CD4-positive, alpha-beta memory T cell (primary cell): ENCODE measurements around the gene MRFAP1L1. TPM values are rescaled to one million over a fixed set of nuclear protein-coding genes. Genes with fewer than 3 reads are reported as not detected.
"Not testable (repeated sequence)": the region's sequence is repeated elsewhere in the genome, so short reads cannot be mapped to it uniquely, and the experiment has no call there.

Experiments
- CTCF ChIA-PET: fragments of 350-600 bp; sonication (Branson Sonifier 250); formaldehyde crosslinking; loops from one replicate; lab custom pipeline; 2021; ENCODE audit warnings: inconsistent platforms; ENCODE audit not compliant: partially characterized antibody; lab: Charles Lee
- POLR2A ChIA-PET: fragments of 350-600 bp; sonication (Branson Sonifier 250); formaldehyde crosslinking; loops from one replicate; lab custom pipeline; 2021; ENCODE audit not compliant: partially characterized antibody; lab: Charles Lee
- DNase-seq, 5 donors: peaks; one replicate each; pipeline versions ENCODE4 v3.0.0 to v3.0.0-alpha.2; 2020 to 2022; ENCODE audit warnings: mixed read lengths in 1 of 5
- H3K27ac ChIP-seq: one replicate; pipeline ENCODE4 v1.7.0; 2013; ENCODE audit warnings: low read depth, low read length
- H3K27me3 ChIP-seq: 2 replicates; pipeline ENCODE4 v1.7.0; 2013; ENCODE audit warnings: mild to moderate bottlenecking, low read length, moderate library complexity; ENCODE audit not compliant: insufficient read depth
- H3K36me3 ChIP-seq: 2 replicates; pipeline ENCODE4 v1.7.0; 2013; ENCODE audit warnings: mild to moderate bottlenecking, low read length, moderate library complexity; ENCODE audit not compliant: insufficient read depth
- H3K4me1 ChIP-seq: 2 replicates; pipeline ENCODE4 v1.7.0; 2013; ENCODE audit warnings: mild to moderate bottlenecking, low read length, moderate library complexity; ENCODE audit not compliant: insufficient read depth
- H3K4me3 ChIP-seq, 2 donors: one replicate each; pipeline ENCODE4 v1.7.0; 2013; ENCODE audit warnings: low read length in 2 of 2, mild to moderate bottlenecking in 1 of 2
- H3K9me3 ChIP-seq, 2 donors: one replicate each; pipeline ENCODE4 v1.7.0; 2013; ENCODE audit warnings: low read length in 2 of 2, control low read depth in 1 of 2; ENCODE audit not compliant: control insufficient read depth in 1 of 2
- H3K27ac Mint-ChIP-seq, 7 donors: one replicate each; pipeline ENCODE4 v1.8.0; 2020 to 2021; ENCODE audit warnings: mixed read lengths in 7 of 7, mild to moderate bottlenecking in 6 of 7, inconsistent platforms in 3 of 7, moderate library complexity in 3 of 7
- H3K27me3 Mint-ChIP-seq, 2 donors: one replicate each; pipeline ENCODE4 v1.8.0; 2020 to 2021; ENCODE audit warnings: mixed read lengths in 2 of 2
- H3K36me3 Mint-ChIP-seq, 2 donors: one replicate each; pipeline ENCODE4 v1.8.0; 2020 to 2021; ENCODE audit warnings: mixed read lengths in 2 of 2, inconsistent platforms in 1 of 2, mild to moderate bottlenecking in 1 of 2
- H3K4me1 Mint-ChIP-seq, 4 donors: one replicate each; pipeline ENCODE4 v1.8.0; 2020 to 2021; ENCODE audit warnings: mixed read lengths in 4 of 4, mild to moderate bottlenecking in 1 of 4
- H3K4me3 Mint-ChIP-seq, 8 donors: one replicate each; pipeline ENCODE4 v1.8.0; 2020 to 2021; ENCODE audit warnings: mixed read lengths in 8 of 8, mild to moderate bottlenecking in 7 of 8, moderate library complexity in 6 of 8, inconsistent platforms in 3 of 8
- H3K9me3 Mint-ChIP-seq, 8 donors: one replicate each; pipeline ENCODE4 v1.8.0; 2020 to 2021; ENCODE audit warnings: mixed read lengths in 8 of 8, mild to moderate bottlenecking in 5 of 8, inconsistent platforms in 3 of 8, moderate library complexity in 1 of 8
- intact Hi-C: fragments of 100-400 bp; cut with micrococcal nuclease; formaldehyde crosslinking; loops from one replicate; pipeline ENCODE4 v1.15.1; 2023
- polyA plus RNA-seq, 2 donors: library from polyadenylated mRNA; unstranded; fragments of 300-500 nt; fragmentation: Illumina TruSeq; gene quantifications; one replicate each; pipeline ENCODE4 v1.2.3, GENCODE V29; 2021
- total RNA-seq, 2 experiments: library from RNA; stranded (reverse); gene quantifications; one replicate each; pipeline ENCODE4 v1.2.3, GENCODE V29; 2021

The MRFAP1L1 gene
- total and polyA plus RNA-seq, 4 experiments from 2014 or later = 127 to 147 (median 133) TPM

- Histone ChIP-seq H3K36me3 (no peaks in the 10 kb centered on the region), H3K27ac (no peak overlapping the region), H3K4me3 (no peak overlapping the region), H3K9me3 (no peaks in the 10 kb centered on the region), H3K4me1 (no peaks in the 10 kb centered on the region), H3K27me3 (no peaks in the 10 kb centered on the region)
- Mint-ChIP-seq H3K27me3 (no peaks in the 10 kb centered on the region), H3K4me1 (peaks cover 3 to 16% (median 9%) of the 10 kb centered on the region in 4 donors), H3K36me3 (no peaks in the 10 kb centered on the region), H3K27ac (peak overlapping the region in 4 of 7 donors; percentile 17 to 78 (median 45)), H3K4me3 (no peak overlapping the region), H3K9me3 (no peaks in the 10 kb centered on the region)
- CTCF ChIA-PET = interaction anchor here (1.3 to 2.6 kb wide), 2 partner anchors 8 to 146 kb away, joined by 4 to 12 read pairs; no protein-coding TSS in a partner anchor
- DNase-seq = no peak
- intact Hi-C loops = no loop called here
- POLR2A ChIA-PET = interaction anchor here (1.3 kb wide), 1 partner anchor 41 kb away, joined by 3 read pairs; no protein-coding TSS in a partner anchor
These were observed 18.2 kb upstream of the MRFAP1L1 start for GRCh38 chr4:6727943-6728250.

- no peak overlapping the region for H3K4me3 ChIP-seq
- Mint-ChIP-seq H3K4me1 (peaks cover 3 to 16% (median 9%) of the 10 kb centered on the region in 4 donors), H3K36me3 (no peaks in the 10 kb centered on the region), H3K27me3 (no peaks in the 10 kb centered on the region), H3K9me3 (peaks cover 0 to 1% (median 0%) of the 10 kb centered on the region in 8 donors), H3K4me3 (no peak overlapping the region), H3K27ac (peak overlapping the region in 3 of 7 donors; percentile 17 to 78 (median 72))
- H3K27me3 ChIP-seq = no peaks in the 10 kb centered on the region
- no peaks in the 10 kb centered on the region for H3K36me3 ChIP-seq
- no peak overlapping the region for H3K27ac ChIP-seq
- no peaks in the 10 kb centered on the region for H3K9me3 ChIP-seq
- ChIA-PET POLR2A (interaction anchor here (1.3 kb wide), 1 partner anchor 42 kb away, joined by 3 read pairs; no protein-coding TSS in a partner anchor), CTCF (interaction anchor here (2.6 kb wide), 1 partner anchor 147 kb away, joined by 12 read pairs; no protein-coding TSS in a partner anchor)
- no peaks in the 10 kb centered on the region for H3K4me1 ChIP-seq
- DNase-seq = no peak
- intact Hi-C loops = no loop called here
These were observed 17.6 kb upstream of the MRFAP1L1 start for GRCh38 chr4:6727081-6727942.

GRCh38 chr4:6725427-6725961, 15.8 kb upstream of the MRFAP1L1 start:
- H3K9me3 Mint-ChIP-seq, H3K9me3 ChIP-seq, H3K27me3 Mint-ChIP-seq, DNase-seq, H3K27ac ChIP-seq, H3K27me3 ChIP-seq, POLR2A ChIA-PET, H3K4me3 Mint-ChIP-seq, H3K36me3 ChIP-seq, intact Hi-C loops, H3K4me1 ChIP-seq, H3K4me3 ChIP-seq, H3K36me3 Mint-ChIP-seq, CTCF ChIA-PET, H3K27ac Mint-ChIP-seq: not testable (repeated sequence)
- H3K4me1 Mint-ChIP-seq = peaks cover 6 to 19% (median 11%) of the 10 kb centered on the region in 4 donors

- no peak for DNase-seq
- ChIA-PET POLR2A (no interaction called here), CTCF (interaction anchor here (0.8 to 1.8 kb wide), 2 partner anchors 149 to 346 kb away, joined by 4 to 9 read pairs; no protein-coding TSS in a partner anchor)
- H3K27me3 Mint-ChIP-seq = no peaks in the 10 kb centered on the region
- peaks cover 8 to 25% (median 16%) of the 10 kb centered on the region in 4 donors for H3K4me1 Mint-ChIP-seq
- Histone ChIP-seq H3K27me3 (no peaks in the 10 kb centered on the region), H3K4me3 (no peak overlapping the region), H3K4me1 (peaks cover 11% of the 10 kb centered on the region), H3K27ac (no peak overlapping the region), H3K9me3 (no peaks in the 10 kb centered on the region), H3K36me3 (no peaks in the 10 kb centered on the region)
- peak overlapping the region in 1 of 8 donors; percentile 16 for H3K4me3 Mint-ChIP-seq
- intact Hi-C loops = no loop called here
- H3K9me3 Mint-ChIP-seq = peaks cover 0 to 1% (median 0%) of the 10 kb centered on the region in 8 donors
- H3K27ac Mint-ChIP-seq = no peak overlapping the region
- no peaks in the 10 kb centered on the region for H3K36me3 Mint-ChIP-seq
These were observed 14.9 kb upstream of the MRFAP1L1 start for GRCh38 chr4:6724421-6725111.

GRCh38 chr4:6723851-6724250, 14.2 kb upstream of the MRFAP1L1 start:
- Mint-ChIP-seq H3K27ac (no peak overlapping the region), H3K27me3 (no peaks in the 10 kb centered on the region), H3K9me3 (peaks cover 0 to 1% (median 0%) of the 10 kb centered on the region in 8 donors), H3K4me3 (no peak overlapping the region), H3K36me3 (peaks cover 3 to 4% of the 10 kb centered on the region in 2 donors), H3K4me1 (peaks cover 13 to 31% (median 21%) of the 10 kb centered on the region in 4 donors)
- Histone ChIP-seq H3K27ac (no peak overlapping the region), H3K27me3 (no peaks in the 10 kb centered on the region), H3K4me1 (peaks cover 12% of the 10 kb centered on the region), H3K4me3 (no peak overlapping the region), H3K9me3 (no peaks in the 10 kb centered on the region), H3K36me3 (no peaks in the 10 kb centered on the region)
- intact Hi-C loops = no loop called here
- no peak for DNase-seq
- ChIA-PET POLR2A (interaction anchor here (26.2 kb wide), 1 partner anchor 30 kb away, joined by 663 read pairs; the partner anchor contains the start of gene S100P), CTCF (interaction anchor here (1.8 kb wide), 1 partner anchor 149 kb away, joined by 9 read pairs; no protein-coding TSS in a partner anchor)

- Histone ChIP-seq H3K27me3 (no peaks in the 10 kb centered on the region), H3K4me3 (no peak overlapping the region), H3K9me3 (no peaks in the 10 kb centered on the region), H3K27ac (no peak overlapping the region), H3K36me3 (no peaks in the 10 kb centered on the region), H3K4me1 (peaks cover 17% of the 10 kb centered on the region)
- Mint-ChIP-seq H3K4me1 (peaks cover 17 to 31% (median 23%) of the 10 kb centered on the region in 4 donors), H3K27ac (peak overlapping the region in 1 of 7 donors; percentile 45), H3K9me3 (peaks cover 0 to 1% (median 0%) of the 10 kb centered on the region in 8 donors), H3K27me3 (no peaks in the 10 kb centered on the region), H3K36me3 (peaks cover 4 to 5% of the 10 kb centered on the region in 2 donors), H3K4me3 (peak overlapping the region in 1 of 8 donors; percentile 21)
- intact Hi-C loops = no loop called here
- no peak for DNase-seq
- CTCF ChIA-PET = interaction anchor here (7.8 kb wide), 1 partner anchor 152 kb away, joined by 293 read pairs; no protein-coding TSS in a partner anchor
- POLR2A ChIA-PET = interaction anchor here (26.2 kb wide), 1 partner anchor 29 kb away, joined by 663 read pairs; the partner anchor contains the start of gene S100P
These were observed 13.2 kb upstream of the MRFAP1L1 start for GRCh38 chr4:6722891-6723290.
